Measurements from ENCODE around the gene IWS1.

The IWS1 gene

DNA sequence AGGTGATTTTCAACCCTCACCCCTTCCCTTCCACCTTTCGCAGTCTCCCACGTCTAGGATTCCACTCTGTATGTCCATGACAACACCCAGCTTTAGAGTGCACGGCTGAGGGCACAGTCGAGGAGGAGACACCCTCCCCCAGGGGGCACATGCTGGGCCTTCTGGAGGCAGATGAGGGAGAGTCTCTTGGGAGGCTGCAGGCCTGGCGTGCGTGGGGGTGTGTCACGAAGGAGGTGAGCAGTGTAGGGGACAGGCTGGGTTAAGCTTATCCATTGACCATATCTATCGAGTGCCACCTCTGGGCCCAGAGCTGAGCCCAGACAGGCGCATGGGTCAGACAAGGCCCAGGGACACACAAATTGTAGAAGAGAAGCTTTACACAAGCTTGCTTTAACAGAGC is 89.2 kb downstream of the IWS1 start:
- DNase-seq (ENCODE audit: extremely low read depth, low read depth): no peak
- TF ChIP-seq, protein P1, sequence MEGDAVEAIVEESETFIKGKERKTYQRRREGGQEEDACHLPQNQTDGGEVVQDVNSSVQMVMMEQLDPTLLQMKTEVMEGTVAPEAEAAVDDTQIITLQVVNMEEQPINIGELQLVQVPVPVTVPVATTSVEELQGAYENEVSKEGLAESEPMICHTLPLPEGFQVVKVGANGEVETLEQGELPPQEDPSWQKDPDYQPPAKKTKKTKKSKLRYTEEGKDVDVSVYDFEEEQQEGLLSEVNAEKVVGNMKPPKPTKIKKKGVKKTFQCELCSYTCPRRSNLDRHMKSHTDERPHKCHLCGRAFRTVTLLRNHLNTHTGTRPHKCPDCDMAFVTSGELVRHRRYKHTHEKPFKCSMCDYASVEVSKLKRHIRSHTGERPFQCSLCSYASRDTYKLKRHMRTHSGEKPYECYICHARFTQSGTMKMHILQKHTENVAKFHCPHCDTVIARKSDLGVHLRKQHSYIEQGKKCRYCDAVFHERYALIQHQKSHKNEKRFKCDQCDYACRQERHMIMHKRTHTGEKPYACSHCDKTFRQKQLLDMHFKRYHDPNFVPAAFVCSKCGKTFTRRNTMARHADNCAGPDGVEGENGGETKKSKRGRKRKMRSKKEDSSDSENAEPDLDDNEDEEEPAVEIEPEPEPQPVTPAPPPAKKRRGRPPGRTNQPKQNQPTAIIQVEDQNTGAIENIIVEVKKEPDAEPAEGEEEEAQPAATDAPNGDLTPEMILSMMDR (IDR thresholded peaks at IDR 0.05; ENCODE audit: low read depth, low read length): no peak

DNA sequence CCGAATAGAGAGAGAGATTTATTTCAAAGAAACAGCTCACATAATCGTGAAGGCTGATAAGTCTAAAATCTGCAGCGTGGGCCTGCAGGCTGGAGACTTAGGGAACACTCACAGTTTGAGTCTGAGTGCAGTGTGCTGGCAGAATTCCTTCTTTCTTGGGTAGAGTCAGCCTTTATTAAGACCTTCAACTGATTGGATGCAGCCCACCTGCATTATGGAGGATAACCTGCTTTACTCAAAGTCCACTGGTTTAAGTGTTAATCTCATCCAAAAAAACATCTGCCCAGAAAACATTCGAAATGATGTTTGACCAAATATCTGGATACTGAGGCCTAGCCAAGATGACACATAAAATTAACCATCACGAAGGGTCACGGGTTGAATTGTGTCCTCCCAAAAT is 91.8 kb downstream of the IWS1 start:
- TF ChIP-seq, protein P1 (IDR thresholded peaks at IDR 0.05; ENCODE audit: low read depth, low read length): no peak
- no peak for DNase-seq (ENCODE audit: extremely low read depth, low read depth)

DNA sequence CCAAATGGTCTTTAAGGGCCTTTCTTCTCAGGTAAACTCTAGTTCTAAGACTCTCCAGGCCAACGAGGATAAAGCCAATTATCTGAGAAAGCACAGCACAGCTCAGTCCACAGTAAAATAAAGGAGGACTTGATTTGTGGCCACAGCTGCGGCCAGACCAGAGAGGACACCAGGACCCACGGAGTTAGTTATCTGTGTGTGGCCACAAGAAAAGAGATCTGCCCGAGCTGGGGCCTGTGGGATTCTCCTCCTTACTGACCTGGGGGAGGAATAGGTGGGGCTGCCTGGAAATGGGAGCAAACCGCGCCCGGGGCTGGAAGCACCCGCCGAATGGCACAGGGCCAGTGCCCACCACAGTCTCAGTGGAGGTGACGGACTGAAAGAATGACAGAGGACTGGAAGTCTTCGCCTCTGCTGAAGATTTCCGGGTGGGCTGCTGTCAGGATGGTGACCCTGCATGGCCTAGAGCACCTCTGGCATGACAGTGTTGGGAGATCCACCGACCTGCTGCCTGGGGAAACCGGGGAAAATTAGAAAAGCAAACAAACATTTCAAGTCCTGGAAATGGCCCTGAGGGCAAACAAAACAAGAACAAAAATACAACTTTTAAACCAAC is 94.8 kb downstream of the IWS1 start:
- TF ChIP-seq, protein P1 (IDR thresholded peaks at IDR 0.05; ENCODE audit: low read depth, low read length): no peak
- no peak for DNase-seq (ENCODE audit: extremely low read depth, low read depth)

Measured in AG09319 (cell line).